SU-DHL-6 (cell line): ENCODE measurements around the gene CAPN9.

Source experiments
- H2AFZ ChIP-seq: fragments of 200-600 bp; sonication (generic); 2 replicates; pipeline ENCODE4 v1.6.1; 2014; ENCODE audit warnings: low read depth, mild to moderate bottlenecking, moderate library complexity, mixed read lengths, antibody characterized with exemption, low read length; ENCODE audit not compliant: severe bottlenecking
- H3F3A ChIP-seq: fragments of 200-600 bp; shearing (Covaris generic); 2 replicates; pipeline ENCODE4 v1.6.0; 2016; ENCODE audit warnings: antibody characterized with exemption, mild to moderate bottlenecking; ENCODE audit not compliant: insufficient read depth
- H3K27ac ChIP-seq: fragments of 200-600 bp; sonication (generic); 2 replicates; pipeline ENCODE4 v1.5.1; 2016; ENCODE audit warnings: low read depth, mild to moderate bottlenecking, low read length, moderate library complexity, mixed read lengths
- H3K27me3 ChIP-seq: fragments of 200-600 bp; sonication (generic), shearing (Covaris generic); 2 replicates; pipeline ENCODE4 v1.6.0; 2014; ENCODE audit warnings: mild to moderate bottlenecking, low read length
- H3K36me3 ChIP-seq: fragments of 200-600 bp; sonication (generic); 2 replicates; pipeline ENCODE4 v1.6.1; 2014; ENCODE audit warnings: mild to moderate bottlenecking, low read length, mixed read lengths
- H3K4me2 ChIP-seq: fragments of 300-600, 200-600 bp; shearing (Covaris generic), sonication (generic); 2 replicates; pipeline ENCODE4 v1.6.0; 2014; ENCODE audit warnings: low read length, low read depth, mild to moderate bottlenecking; ENCODE audit not compliant: poor library complexity, severe bottlenecking
- H3K4me3 ChIP-seq: fragments of 200-600 bp; sonication (generic); 2 replicates; pipeline ENCODE4 v1.5.1; 2014; ENCODE audit warnings: antibody characterized with exemption, low read length, mild to moderate bottlenecking, mixed read lengths; ENCODE audit not compliant: insufficient read depth, poor library complexity, severe bottlenecking
- H3K79me2 ChIP-seq: fragments of 200-600 bp; sonication (generic); 2 replicates; pipeline ENCODE4 v1.6.1; 2014; ENCODE audit warnings: mild to moderate bottlenecking, low read length, moderate library complexity; ENCODE audit not compliant: insufficient read depth
- H3K9ac ChIP-seq: fragments of 200-600 bp; sonication (generic); 2 replicates; pipeline ENCODE4 v1.7.0; 2014; ENCODE audit warnings: mild to moderate bottlenecking, low read length
- H3K9me2 ChIP-seq: fragments of 200-600 bp; sonication (generic); replicated peaks from 2 replicates; pipeline ENCODE4 v1.6.1; 2014; ENCODE audit warnings: low read length; ENCODE audit not compliant: insufficient read depth
- H3K9me3 ChIP-seq: fragments of 200-600 bp; sonication (generic); 2 replicates; pipeline ENCODE4 v1.6.1; 2014; ENCODE audit warnings: low read length, mixed read lengths; ENCODE audit not compliant: insufficient read depth
- H4K20me1 ChIP-seq: fragments of 200-600 bp; sonication (generic); 2 replicates; pipeline ENCODE4 v1.6.1; 2014; ENCODE audit warnings: low read depth, mild to moderate bottlenecking, antibody characterized with exemption, low read length, moderate library complexity, mixed read lengths
- CTCF ChIP-seq: fragments of 200-600 bp; sonication (generic); IDR thresholded peaks from one replicate; pipeline ENCODE4 v1.5.1; 2017; ENCODE audit warnings: antibody characterized with exemption, mild to moderate bottlenecking, low read length, moderate library complexity; ENCODE audit not compliant: insufficient read depth, poor library complexity, severe bottlenecking
- EZH2phosphoT487 ChIP-seq: fragments of 200-600 bp; sonication (generic), shearing (Covaris generic); conservative IDR thresholded peaks from 2 replicates; pipeline ENCODE4 v1.6.1; 2018; ENCODE audit warnings: mild to moderate bottlenecking, antibody characterized with exemption, low read length, moderate library complexity, mixed read lengths

The CAPN9 gene

DNA sequence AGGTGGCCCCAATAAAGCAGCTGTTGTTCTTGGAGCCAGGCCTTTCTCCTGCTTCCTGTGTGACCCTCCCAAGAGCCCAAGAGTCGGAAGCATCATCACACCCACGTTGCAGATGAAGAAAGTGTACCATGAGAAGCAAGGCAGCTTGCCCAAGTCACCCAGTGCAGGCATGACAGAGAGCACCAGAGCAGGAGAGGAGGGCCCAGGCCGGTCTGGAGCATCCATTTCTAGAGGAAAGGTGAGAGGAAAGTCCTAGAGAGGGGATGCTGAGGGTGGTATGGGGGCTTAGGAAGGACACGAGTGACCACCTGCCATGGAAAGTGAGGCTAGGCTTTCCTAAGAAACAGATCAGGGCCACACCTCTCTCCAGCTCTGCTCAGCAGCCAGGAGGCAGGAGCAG lies 74.2 kb downstream of the CAPN9 start:
- Histone ChIP-seq H3K4me2 (no peak overlapping the region), H3K27ac (no peak overlapping the region), H2AFZ (no peak overlapping the region), H3K36me3 (no peaks in the 10 kb centered on the region), H3K9me3 (no peaks in the 10 kb centered on the region), H3K4me3 (no peak overlapping the region), H3K9me2 (no peaks in the 10 kb centered on the region), H3K9ac (no peak overlapping the region), H3K27me3 (no peaks in the 10 kb centered on the region), H3F3A (no peaks in the 10 kb centered on the region), H3K79me2 (no peaks in the 10 kb centered on the region), H4K20me1 (no peaks in the 10 kb centered on the region)
- TF ChIP-seq CTCF (no peak), EZH2phosphoT487 (no peak)

- no peaks in the 10 kb centered on the region for H3K9me3 ChIP-seq
- no peaks in the 10 kb centered on the region for H3K79me2 ChIP-seq
- H3K27me3 ChIP-seq = no peaks in the 10 kb centered on the region
- no peak overlapping the region for H3K9ac ChIP-seq
- no peaks in the 10 kb centered on the region for H4K20me1 ChIP-seq
- no peaks in the 10 kb centered on the region for H3F3A ChIP-seq
- no peak overlapping the region for H3K4me3 ChIP-seq
- no peak overlapping the region for H3K4me2 ChIP-seq
- H3K27ac ChIP-seq = no peak overlapping the region
- H3K9me2 ChIP-seq = no peaks in the 10 kb centered on the region
- no peak for TF ChIP-seq EZH2phosphoT487
- no peak for TF ChIP-seq CTCF
- H3K36me3 ChIP-seq = no peaks in the 10 kb centered on the region
- no peak overlapping the region for H2AFZ ChIP-seq
Observed at GRCh38 chr1:230822092-230822581, 74.9 kb downstream of the CAPN9 start.

DNA sequence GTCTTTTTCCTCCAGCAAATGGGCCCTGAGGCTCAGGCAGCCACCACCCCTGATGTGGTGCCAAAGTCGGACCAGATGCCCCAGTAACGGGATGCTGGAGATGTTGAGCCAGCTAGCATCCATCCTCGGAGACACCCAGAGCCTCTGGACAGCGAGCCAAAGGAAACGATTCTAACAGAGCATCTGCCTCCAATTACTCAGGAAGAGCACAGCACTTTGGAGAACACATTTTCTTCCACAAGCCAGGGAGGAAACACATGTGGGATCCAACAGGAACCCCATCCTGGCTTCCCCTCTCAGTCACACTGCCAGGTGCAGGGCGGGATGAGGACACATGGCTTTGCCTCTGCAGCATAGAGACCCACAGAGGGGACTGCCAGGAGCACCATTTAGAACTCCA lies 76.2 kb downstream of the CAPN9 start:
- Histone ChIP-seq H4K20me1 (no peaks in the 10 kb centered on the region), H3K27me3 (no peaks in the 10 kb centered on the region), H3K4me3 (no peak overlapping the region), H3K9me2 (no peaks in the 10 kb centered on the region), H3K27ac (no peak overlapping the region), H3K9ac (no peak overlapping the region), H2AFZ (no peak overlapping the region), H3K79me2 (no peaks in the 10 kb centered on the region), H3K9me3 (no peaks in the 10 kb centered on the region), H3K36me3 (no peaks in the 10 kb centered on the region), H3K4me2 (no peak overlapping the region), H3F3A (no peaks in the 10 kb centered on the region)
- TF ChIP-seq CTCF = no peak
